Activated CD8-positive, alpha-beta memory T cell treated with anti-CD3 and anti-CD28 coated beads, Interleukin-2, amount 50 U/mL, for 48 hours (primary cell): Measurements from ENCODE around the gene CYFIP2.
"Not testable (repeated sequence)": the region's sequence is repeated elsewhere in the genome, so short reads cannot be mapped to it uniquely, and the experiment has no call there.

ENCODE experiments used
- DNase-seq: peaks from one replicate; pipeline ENCODE4 v3.0.0-alpha.2; 2020

Gene CYFIP2

DNA sequence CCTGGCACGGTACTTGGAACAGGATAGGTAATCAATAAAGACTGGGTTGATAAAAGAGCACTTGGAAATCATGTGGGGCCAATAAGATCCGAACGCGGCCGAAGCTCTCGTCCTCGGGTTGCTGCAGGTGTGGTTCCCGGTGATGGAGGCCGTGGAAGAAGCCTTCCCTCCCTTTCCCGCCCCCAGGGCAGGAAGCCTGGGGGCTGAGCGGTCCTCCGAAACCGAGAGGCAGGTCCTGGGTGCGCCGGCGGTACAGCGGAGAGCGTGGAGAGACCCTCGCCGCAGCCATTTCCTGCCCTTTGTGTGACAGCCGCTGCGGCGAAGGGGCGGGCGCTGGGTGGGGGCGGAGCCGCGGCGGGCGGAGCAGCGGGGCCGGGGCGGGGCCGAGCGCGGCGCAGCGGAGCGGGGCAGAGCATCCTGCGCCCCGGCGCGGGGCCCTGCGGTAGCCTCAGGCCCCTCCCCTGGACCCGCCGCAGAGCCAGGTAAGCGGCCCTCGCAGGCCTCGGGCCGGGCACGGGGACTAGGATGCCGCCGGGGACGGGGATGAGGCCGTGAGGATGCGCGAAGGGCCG, at the start of gene CYFIP2:
Gene CYFIP2, plus strand, starts transcription at position 410 of the 572 bp plus-strand sequence. CDS start 19,239 bp downstream, outside the sequence.
- peak; percentile 91 for DNase-seq

DNA sequence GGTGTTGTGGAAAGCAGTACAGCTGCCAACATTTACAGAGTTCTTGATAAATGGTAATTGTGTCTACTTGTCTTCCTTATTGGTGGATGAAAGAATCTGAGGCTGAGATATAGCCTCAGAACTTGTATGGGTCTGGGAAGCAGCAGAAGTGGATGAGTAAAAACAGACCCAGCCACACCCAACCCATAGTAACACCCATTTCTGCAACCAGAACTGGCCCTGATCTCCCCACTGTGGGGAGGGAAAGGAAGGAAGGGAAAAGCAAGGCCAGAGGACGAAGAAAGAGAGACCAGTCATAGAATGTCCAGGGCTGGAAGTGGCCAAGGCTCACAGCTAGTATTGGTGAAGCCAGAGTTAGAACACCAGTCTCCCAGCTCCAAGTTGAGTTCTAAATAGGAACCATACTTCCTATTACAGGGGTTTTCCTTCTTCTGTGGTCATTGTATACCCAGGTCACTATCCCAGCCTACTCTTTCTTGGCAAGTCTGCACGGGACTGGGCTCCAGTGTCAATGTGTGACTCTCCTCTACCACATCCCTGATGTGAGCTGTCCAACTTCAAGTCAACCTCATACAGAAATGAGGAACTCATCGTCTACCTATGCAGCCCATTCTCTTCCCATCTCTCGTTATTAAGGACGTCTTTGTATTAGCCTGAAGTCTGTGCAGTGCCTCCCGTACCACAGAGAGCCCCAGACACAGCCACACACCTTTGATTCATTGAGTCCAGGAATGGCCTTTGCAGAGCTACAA, 49.4 kb upstream of the CYFIP2 start:
- no peak for DNase-seq

DNA sequence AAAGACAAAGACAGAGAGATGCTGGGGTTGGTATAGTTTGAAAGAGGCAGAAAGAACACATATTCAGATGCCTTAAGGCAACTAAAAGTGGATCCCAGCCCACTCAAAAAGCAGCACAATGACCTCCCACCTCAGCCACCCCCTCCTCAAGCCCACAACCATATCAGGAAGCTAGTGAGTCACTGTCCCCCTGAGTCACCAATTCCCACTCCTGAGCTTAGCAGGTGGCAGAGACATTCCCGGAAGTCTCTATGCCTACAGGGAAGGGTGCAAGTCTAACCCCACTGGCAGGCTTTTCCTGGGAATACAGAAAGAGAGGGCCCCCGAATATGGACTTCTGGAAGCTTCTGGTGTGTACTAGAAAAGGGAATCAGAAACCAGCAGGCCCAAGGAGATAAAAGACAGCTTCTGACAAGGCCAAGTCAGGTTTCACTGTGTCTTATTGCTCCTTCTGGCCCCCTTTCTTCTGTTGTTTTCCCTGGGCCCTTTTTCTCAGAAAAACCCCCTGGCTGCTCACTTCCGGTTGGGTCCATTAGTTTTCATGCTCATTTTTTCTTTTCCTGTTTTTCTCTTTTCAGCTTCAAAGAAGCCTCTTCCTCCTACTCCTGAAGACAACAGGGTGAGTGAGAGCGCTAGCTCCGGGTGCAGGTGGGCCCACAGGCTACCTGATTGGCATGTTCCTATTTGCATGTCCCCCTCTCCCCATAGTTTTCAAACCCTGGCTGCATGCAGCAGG, 48.5 kb upstream of the CYFIP2 start:
- no peak for DNase-seq

DNA sequence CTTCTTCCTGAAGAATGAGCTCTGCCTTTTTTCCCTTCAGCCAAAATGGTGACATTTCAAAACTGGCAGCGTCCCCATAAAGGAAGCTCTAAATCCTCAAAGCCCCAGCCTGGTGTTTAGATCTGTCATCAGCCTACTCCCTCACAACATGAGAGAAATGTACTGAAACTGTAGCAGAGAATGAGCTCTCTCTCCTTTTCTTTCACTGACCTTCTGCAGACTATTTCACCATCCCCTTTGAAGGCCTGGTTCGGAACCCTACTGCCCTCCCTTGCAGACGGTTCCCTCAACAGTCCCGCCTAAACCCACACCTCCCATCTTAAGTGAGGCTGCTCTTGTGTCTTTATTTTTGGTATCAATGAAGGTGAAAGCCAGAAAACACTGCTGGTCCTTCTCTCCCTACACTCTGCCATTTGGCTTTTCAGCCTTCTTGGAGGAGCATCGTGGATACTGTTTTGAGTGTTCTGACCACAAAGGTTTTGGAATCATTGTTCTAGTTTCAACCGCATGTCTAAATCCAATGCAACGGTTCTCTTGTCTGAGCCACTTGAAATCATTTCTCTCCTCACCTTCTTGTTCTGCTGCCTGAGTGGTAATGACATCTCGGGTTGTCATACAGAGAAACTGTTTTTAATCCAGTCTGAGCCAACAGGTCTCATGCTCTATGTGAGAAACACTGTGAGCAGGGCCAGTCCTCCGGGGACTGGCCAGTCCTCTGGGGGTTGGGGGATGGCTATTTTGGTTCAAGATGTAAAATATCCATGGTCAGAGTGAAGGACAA, 46.2 kb upstream of the CYFIP2 start:
- DNase-seq: no peak

DNA sequence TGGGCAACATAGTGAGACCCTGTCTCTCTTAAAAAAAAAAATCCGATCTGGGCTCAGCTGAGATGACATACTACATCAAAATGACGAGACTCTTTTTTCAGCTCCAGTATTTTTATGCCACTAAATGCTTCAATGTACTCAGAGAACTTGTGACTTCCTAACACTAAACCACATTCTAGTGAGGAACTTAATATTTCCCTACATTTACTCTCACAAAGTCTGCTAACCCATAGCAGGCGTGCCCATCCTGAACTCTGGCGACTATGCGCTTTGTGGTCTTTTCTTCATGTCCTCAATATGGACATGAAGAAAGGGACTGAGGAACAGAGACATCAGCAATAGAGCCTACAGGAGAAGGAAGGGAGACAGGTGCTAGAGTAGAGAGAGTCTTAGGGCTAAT, 44.0 kb upstream of the CYFIP2 start:
- no peak for DNase-seq

DNA sequence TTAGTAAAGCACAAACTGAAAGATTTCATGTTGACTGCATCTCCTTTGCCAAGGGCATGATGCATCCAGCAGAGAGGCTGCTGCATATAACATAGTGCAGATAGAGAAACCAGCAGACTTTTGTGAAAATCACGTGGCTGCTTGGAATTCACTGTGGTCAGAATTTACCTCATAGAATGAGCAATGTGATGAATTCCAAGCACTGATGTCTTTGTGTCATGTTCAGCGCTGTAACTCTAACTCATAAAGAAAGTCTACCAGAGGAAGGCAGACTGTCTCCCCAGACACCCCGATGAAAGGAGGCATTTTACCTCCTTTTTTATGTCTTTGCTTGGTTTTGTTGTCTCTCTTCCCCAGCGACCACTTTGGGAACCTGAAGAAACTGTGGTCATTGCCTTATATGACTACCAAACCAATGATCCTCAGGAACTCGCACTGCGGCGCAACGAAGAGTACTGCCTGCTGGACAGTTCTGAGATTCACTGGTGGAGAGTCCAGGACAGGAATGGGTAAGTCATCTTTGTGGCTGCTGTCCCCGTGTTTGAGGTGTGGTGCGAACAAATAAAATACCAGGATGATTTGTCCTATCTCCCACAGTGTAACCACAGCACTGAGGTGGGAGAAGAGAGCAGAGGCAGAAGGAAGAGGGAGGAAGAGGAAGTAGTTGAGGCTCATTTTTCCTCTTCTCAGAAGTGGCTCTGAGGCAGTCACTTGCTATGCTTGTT, 43.3 kb upstream of the CYFIP2 start:
- DNase-seq: peak; percentile 80

DNA sequence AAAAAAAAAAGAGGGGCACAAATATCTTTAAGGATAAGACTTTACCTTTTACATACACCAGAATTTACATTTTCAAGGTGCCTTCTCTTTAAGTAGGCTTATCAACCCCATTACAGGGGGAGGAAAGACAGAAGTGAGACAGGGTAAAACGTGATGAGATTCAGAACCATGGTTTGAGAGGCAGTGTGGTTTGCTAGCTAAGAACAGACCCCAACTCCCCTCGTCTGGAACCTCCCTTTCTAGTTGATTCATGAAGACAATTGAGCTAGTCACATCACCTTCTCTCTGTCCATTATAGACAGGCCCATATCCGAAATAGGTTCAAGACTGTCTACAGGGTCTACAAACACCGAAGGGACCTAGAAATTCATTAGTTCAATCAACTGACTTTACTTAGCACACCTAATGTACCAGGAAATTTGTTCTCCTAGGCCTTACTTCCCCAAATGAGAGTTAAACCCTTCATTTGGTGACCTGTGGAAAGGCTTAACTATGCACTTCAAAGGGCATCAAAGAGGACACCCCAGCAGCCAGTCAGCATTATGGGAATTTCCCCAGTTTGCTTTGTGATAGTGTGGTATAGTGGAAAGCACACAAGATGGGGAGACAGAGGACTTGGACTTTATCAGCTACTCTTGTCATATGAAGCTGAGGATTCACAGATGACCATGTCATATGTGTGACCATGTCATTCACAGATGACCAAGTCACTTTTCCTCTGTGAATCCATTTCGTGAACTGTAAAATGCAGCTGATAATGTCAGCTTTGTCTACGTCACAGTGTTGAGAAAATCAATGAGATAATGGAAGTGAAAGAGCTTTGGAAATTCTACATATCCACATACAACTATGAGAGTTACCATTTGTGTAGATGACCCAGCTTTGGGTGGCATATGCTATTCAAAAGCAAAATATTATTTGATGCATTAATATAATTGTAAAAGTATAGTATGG, 40.2 kb upstream of the CYFIP2 start:
- no peak for DNase-seq

DNA sequence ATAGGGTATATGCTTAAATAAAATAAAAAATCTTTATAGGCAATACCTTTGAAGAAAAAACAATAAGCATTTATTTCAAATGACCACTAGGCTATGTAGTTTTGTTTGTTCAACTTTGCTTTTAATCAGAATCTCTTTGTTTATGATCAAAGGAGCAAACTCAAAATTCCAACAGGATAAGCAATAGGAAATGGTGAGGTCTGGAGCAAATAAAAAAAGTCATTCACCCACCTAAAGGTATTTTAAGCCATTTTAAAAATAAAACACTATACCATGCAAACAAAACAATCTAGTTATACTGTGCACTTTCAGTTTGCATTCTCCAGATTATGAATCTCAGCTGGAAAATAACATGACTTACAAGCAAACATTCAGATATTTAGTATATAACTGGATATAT, 35.3 kb upstream of the CYFIP2 start:
- DNase-seq: no peak

DNA sequence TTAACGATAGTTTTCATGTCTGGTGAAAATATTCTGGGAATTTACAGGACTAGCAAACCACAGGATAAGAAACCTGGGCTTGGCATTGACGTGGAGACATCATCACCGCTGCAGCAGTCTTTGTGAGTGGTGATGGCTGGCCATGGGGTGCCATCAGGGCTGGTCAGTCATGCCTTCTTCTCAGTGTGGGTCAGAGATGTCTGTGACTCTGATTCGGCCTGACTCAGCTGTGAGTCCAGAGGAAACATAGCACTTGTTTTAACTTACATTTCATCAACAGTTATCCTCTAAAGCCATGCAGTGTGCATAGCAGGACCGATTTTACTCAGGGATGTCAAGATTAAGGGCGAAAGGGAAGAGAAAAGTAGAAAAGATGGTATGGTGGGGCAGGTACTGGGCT, 33.2 kb upstream of the CYFIP2 start:
- DNase-seq: no peak

DNA sequence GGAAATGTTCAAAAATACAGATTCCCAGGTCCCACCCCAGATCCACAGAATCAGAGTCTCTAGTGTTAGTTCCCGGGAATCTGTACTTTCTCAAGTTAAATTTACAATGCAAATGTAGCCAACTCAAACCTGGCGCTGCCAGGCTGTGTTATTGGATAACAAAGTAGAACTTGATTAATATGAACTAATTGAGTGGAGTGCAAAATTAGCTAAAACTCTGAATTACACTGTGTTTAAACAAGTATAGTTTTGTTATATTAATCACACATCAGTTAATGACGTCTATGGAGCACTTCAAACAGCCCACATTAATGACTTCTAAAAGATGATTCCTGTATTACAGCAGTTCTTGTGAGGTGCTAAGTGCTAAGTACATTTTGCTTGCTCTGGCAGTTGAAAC, 32.4 kb upstream of the CYFIP2 start:
- no peak for DNase-seq

DNA sequence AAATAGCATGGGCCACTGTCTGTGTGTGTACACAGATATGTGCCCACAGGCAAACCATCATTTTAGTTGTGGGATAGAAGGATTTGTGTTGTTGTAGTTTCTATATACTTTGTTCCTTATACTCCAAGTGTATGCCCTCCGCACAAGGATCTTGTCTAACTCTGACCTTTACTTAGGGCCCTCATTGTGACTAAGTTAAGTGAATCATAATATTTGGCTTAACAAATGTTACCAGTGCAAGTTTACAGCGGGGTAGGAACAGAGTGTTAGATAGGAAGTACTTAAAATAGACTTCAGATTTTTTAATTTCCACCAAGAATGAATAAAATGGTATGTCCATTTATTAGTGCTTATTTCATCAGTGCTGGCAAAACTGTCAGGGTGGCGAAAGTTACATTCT, 29.5 kb upstream of the CYFIP2 start:
- no peak for DNase-seq

DNA sequence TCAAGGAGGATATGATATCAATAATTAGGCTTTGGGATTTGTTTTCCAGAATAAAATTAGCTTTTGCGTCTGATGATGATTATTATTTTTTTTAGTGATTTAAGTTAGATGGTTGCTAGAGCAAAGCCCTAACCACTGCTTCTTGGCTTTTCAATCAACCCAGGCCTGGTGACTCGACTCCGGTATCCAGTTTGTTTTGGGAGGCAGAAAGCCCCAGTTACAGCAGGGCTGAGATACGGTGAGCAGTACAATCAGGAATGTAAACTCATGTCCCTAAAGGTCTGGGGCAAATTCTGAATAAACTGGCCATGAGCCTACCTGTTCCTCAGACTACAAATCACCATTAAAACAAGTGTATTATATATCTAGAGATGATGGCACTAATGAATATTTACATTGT, 24.4 kb upstream of the CYFIP2 start:
- no peak for DNase-seq

DNA sequence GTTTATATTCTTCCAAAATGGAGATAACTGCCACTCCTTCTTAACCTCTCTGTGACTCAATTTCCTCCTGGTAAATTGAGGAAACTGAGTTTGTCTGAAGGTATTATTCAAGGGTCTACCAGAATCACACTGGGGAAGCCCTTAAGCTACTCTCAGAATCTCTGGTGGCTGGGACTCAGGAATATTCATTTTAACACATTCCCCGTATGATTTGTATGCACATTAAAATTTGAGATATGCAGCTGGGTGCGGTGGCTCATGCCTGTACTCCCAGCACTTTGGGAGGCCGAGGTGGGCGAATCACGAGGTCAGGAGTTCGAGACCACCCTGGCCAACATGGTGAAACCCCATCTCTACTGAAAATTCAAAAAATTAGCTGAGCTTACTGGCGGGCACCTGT, 21.2 kb upstream of the CYFIP2 start:
- not testable (repeated sequence) for DNase-seq

DNA sequence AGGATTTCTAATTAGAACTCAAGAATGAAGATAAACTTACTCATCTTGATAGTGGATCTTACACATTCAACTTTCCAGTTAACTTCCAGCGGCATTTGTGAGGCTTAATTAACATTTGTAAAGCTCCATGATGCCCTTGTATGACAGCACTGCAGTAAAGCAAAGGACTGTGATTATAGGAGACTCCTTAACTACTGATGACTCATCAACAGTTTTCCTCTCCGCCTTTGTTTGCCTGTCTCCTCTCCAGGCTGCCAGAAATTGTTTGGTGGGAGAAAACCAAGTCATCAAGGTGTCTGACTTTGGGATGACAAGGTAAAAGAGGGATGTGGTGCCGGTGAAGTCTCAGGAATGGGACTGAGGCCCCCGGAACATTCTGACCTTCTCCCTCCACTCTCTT, 20.4 kb upstream of the CYFIP2 start:
- no peak for DNase-seq

DNA sequence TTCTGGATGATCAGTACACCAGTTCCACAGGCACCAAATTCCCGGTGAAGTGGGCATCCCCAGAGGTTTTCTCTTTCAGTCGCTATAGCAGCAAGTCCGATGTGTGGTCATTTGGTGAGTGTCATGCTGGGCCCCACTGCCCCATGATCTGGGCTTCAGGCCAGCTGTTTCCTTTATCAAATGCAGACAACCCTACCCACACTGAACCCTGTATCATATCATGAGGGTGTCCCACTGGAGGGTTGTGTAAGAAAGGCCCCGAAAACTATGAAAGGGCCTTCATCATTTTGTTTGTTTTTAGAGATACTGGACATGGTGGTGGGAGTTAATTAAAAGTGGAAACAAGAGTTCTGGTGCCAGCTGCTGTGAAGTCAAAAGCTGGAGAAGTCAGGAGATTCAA, 20.0 kb upstream of the CYFIP2 start:
- DNase-seq: no peak

DNA sequence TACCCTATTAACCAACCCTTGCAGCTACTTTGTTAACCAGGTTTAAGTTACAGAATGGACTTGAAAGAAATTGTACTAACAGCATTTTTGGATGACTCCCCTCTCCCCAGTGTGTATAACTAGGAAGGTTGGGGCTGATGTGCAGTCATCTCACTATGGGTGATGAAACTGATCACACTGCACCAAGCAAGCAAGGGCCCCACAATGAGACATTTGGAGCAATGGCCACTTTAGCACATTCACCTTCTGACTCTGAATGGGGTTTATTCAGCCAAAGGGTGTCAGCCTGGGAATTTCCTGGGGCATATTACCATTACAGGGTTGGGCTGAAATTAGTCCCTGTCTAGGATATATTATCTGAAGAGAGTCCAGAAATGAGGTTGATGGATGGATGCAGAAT, 18.7 kb upstream of the CYFIP2 start:
- no peak for DNase-seq

DNA sequence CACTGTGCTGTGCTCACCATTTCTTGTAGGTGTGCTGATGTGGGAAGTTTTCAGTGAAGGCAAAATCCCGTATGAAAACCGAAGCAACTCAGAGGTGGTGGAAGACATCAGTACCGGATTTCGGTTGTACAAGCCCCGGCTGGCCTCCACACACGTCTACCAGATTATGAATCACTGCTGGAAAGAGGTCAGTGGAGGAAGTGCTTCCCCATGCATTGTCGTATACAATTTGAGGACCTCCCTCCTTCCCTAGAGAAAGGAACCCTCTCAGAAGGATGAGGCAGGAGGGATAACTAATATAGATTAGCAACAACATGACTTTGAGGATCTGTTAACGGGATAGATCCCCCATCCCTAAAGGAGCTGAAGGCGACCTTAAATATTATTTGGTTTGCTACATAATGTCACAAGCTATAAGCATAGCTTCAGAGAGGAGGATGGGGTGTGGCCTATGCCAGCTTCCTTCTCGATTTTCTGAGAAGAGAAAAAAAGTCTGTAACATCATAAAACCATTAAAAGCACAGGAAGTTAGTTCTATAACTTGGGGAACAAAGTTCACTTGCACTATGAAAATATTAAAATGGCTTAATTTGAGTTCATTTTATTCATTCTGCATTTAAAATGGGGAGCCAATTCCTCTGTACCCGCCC, 17.0 kb upstream of the CYFIP2 start:
- DNase-seq: no peak

DNA sequence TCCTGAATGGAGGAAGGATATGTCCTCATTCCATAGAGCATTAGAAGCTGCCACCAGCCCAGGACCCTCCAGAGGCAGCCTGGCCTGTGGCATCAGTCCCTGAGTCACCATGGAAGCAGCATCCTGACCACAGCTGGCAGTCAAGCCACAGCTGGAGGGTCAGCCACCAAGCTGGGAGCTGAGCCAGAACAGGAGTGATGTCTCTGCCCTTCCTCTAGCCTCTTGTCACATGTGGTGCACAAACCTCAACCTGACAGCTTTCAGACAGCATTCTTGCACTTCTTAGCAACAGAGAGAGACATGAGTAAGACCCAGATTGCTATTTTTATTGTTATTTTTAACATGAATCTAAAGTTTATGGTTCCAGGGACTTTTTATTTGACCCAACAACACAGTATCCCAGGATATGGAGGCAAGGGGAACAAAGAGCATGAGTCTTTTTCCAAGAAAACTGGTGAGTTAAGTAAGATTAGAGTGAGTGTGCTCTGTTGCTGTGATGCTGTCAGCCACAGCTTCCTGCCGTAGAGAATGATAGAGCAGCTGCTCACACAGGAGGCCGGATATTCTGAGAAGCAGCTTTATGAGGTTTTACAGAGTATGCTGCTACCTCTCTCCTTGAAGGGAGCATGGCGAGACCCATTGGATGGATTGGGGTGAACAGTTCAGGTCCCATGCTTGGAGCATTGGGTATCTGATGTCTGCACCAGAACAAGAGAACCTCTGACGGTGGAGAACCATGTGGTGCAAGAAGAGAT, 13.0 kb upstream of the CYFIP2 start:
- peak; percentile 77 for DNase-seq

DNA sequence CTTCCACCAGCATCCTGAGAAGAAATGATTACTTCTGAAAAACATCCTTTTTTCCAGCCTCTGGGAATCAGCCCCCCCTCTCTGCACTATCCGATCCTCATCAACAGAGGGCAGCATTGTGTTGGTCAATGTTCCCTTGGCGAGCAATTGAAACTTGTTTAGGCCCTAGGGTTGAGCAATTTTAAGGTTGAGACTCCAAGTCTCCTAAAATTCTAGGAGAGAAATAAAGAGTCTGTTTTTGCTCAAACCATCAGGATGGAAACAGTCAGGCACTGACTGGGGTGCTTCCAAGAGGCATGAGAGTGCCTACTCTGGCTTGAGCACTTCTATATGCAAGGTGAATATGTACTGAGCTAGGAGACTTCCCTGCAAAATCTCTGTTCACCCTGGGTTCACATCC, 12.4 kb upstream of the CYFIP2 start:
- no peak for DNase-seq

DNA sequence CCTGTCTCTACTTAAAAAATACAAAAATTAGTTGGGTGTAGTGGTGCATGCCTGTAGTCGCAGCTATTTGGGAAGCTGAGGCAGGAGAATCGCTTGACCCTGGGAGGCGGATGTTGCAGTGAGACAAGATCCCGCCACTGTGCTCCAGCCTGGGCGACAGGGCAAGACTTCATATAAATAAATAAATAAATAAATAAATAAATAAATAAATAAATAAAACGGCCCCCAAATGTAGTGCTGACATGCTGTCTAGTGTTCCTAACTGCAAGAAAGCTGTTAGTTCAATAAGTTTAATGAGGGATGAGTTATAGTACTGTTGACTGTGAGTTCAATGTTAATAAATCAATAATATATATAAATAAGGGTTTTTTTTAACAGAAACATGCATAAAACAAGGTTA, 7.5 kb upstream of the CYFIP2 start:
- no peak for DNase-seq
